ENCODE measurements around the gene SLC16A5.

- TF ChIP-seq POLR2A (IDR thresholded peaks at IDR 0.05; ENCODE audit: extremely low read depth, insufficient read length) (no peak), CTCF (IDR thresholded peaks at IDR 0.05; ENCODE audit: low read depth, low read length) (no peak)
These were observed 3.4 kb downstream of the SLC16A5 start for GRCh38 chr17:75090871-75091854.

Data from NB4 (cell line).